Stimulated activated effector memory CD8-positive, alpha-beta T cell treated with anti-CD3 and anti-CD28 coated beads, Interleukin-12 subunit alpha, Interleukin-12 subunit beta, amount 100 ng/mL, for 72 hours (primary cell): Measurements from ENCODE around the gene LYPD6B.

Experiments
- ATAC-seq: fragments of 150-1000 bp; cut with Tn5 transposase; 2 replicates; pipeline ENCODE4 v1.10.0; 2021
- DNase-seq, 2 donors: peaks; one replicate each; pipeline ENCODE4 v3.0.0; 2021 to 2022; ENCODE audit warnings: low spot score in 2 of 2
- H3K27ac Mint-ChIP-seq: one replicate; pipeline ENCODE4 v1.8.0; 2022; ENCODE audit warnings: mild to moderate bottlenecking, mixed read lengths
- H3K36me3 Mint-ChIP-seq: one replicate; pipeline ENCODE4 v1.8.0; 2022; ENCODE audit warnings: mild to moderate bottlenecking, mixed read lengths
- H3K4me1 Mint-ChIP-seq: one replicate; pipeline ENCODE4 v1.8.0; 2022; ENCODE audit warnings: mixed read lengths
- H3K4me3 Mint-ChIP-seq: one replicate; pipeline ENCODE4 v1.8.0; 2022; ENCODE audit warnings: mild to moderate bottlenecking, mixed read lengths
- H3K9me3 Mint-ChIP-seq: one replicate; pipeline ENCODE4 v1.8.0; 2022; ENCODE audit warnings: mixed read lengths

LYPD6B gene

DNA sequence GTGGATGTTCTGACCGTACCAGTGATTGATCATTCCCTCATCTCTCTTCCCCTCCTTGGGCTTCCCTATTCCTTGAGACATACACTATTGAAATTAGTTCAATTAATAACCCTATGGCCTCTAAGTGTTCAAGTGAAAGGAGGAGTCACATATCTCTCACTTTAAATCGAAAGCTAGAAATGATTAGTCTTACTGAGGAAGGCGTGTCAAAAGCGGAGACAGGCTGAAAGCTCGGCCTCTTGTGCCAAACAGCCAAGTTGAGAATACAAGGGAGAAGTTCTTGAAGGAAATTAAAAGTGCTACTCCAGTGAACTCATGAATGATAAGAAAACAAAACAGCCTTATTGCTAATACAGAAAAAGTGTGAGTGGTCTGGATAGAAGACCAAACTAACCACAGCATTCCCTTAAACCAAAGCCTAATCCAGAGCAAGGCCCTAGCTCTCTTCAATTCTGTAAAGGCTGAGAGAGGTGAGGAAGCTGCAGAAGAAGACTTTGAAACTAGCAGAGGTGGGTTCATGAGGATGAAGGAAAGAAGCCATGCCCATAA, 147.5 kb downstream of the LYPD6B start:
- H3K36me3 Mint-ChIP-seq: no peaks in the 10 kb centered on the region
- DNase-seq (no peak), ATAC-seq (no peak)
- H3K27ac Mint-ChIP-seq: no peak overlapping the region
- no peaks in the 10 kb centered on the region for H3K9me3 Mint-ChIP-seq
- no peak overlapping the region for H3K4me3 Mint-ChIP-seq
- H3K4me1 Mint-ChIP-seq: no peaks in the 10 kb centered on the region

DNA sequence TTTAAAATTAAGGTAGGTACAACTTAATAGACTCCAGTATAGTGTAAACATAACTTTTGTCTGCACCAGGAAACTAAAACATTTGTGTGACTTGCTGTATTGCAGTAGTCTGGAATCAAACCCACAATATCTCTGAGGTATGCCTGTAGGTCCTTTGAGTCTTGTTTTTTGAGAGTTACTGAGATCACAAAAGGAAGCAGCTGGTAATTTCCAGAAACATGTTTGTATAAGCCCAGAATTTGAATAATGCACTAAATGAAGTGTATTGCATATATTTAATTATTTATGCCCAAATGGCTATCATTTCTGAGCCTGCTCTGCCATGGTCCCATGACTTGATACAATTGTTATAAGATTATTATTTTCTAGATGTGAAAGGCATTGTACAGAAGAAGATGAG, 148.6 kb downstream of the LYPD6B start:
- no peak for ATAC-seq
- H3K36me3 Mint-ChIP-seq: no peaks in the 10 kb centered on the region

DNA sequence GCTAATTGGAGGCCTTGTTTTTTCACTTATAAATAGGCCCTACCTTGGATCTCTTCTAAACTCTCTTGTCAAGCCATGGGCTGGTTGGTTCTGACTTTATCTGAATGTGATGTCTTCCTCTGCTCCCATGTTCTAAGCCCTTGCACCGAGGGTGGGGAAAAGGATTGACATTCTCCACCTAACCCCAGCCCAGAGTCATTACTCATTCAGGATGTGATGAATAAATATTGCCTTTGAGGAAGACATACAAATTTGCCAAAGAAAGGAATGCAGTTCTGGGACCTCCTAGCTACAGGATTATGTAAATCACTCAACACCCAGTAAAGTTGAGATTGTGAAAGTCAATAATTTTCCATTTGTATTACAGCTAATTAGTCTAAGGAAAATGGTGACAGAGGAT, 149.8 kb downstream of the LYPD6B start:
- Mint-ChIP-seq H3K4me3 (no peak overlapping the region), H3K36me3 (no peaks in the 10 kb centered on the region), H3K9me3 (no peaks in the 10 kb centered on the region), H3K4me1 (no peaks in the 10 kb centered on the region), H3K27ac (no peak overlapping the region)
- DNase-seq (no peak), ATAC-seq (no peak)

More for the DNA sequence above, 148.6 kb downstream of the LYPD6B start:
- no peaks in the 10 kb centered on the region for H3K9me3 Mint-ChIP-seq
- H3K4me1 Mint-ChIP-seq: no peaks in the 10 kb centered on the region
- no peak overlapping the region for H3K27ac Mint-ChIP-seq
- DNase-seq: no peak
- no peak overlapping the region for H3K4me3 Mint-ChIP-seq

DNA sequence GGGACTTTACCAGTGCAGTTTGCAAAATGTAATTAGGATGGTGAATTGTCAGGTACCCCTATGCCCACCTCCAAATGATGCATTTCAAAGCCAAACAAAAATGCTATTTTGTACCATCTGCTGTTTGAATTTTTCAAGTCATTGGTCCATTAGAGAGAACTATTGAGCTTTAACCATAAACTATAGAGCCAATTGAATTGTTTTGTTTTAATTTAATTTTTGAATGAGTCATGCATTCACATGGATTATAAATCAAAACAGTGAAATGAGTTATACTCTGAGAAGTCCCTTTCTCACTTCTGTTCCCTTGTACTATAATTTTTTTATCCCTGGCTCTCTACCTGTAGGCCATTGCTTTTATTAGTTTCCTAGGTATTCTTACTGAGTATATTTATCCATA, 151.3 kb downstream of the LYPD6B start:
- DNase-seq (no peak), ATAC-seq (no peak)
- no peaks in the 10 kb centered on the region for H3K36me3 Mint-ChIP-seq
- no peak overlapping the region for H3K27ac Mint-ChIP-seq
- H3K4me1 Mint-ChIP-seq: no peaks in the 10 kb centered on the region
- H3K4me3 Mint-ChIP-seq: no peak overlapping the region
- no peaks in the 10 kb centered on the region for H3K9me3 Mint-ChIP-seq

DNA sequence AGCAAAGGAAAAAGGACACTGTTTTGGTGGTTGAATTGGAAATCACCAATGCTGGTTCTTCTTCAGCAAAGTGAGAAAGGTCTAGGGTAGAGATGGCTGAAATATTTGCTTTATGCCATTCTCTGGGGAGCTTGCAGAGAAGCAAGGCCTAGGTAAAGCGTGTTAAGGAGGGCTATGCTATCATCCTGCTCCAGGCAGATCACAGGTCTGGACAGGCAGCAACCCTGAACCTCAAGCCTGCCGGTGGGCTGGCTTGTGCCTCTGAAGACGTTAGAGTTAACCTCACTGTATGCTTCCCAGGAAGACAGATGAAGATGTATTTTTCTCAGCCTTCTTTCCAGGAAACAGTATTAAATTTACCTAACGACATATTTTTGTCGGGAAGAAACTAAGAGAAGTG, 153.4 kb downstream of the LYPD6B start:
- no peak for ATAC-seq
- Mint-ChIP-seq H3K9me3 (no peaks in the 10 kb centered on the region), H3K4me3 (no peak overlapping the region), H3K4me1 (no peaks in the 10 kb centered on the region), H3K36me3 (no peaks in the 10 kb centered on the region), H3K27ac (no peak overlapping the region)
- DNase-seq: no peak

DNA sequence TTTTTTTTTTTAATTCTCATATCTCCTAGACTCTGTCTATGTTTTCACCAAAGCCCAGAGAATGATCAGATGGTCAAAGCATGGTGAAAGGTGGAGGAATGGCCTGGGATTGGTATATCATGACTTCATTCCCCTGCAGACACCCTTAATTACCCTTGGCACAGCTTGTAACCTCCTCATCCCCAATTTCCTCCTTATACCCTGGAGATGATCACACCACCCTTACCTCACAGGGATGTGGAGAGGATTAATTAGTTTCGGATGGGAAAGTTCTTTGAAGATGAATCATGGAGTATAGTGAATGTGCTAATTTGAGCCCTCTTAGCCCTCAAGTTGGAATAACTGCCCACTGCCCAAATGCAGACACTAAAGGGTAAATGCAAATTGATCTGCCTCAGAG, 153.9 kb downstream of the LYPD6B start:
- Mint-ChIP-seq H3K27ac (no peak overlapping the region), H3K4me3 (no peak overlapping the region), H3K4me1 (no peaks in the 10 kb centered on the region), H3K9me3 (no peaks in the 10 kb centered on the region), H3K36me3 (no peaks in the 10 kb centered on the region)
- no peak for ATAC-seq
- DNase-seq: no peak

DNA sequence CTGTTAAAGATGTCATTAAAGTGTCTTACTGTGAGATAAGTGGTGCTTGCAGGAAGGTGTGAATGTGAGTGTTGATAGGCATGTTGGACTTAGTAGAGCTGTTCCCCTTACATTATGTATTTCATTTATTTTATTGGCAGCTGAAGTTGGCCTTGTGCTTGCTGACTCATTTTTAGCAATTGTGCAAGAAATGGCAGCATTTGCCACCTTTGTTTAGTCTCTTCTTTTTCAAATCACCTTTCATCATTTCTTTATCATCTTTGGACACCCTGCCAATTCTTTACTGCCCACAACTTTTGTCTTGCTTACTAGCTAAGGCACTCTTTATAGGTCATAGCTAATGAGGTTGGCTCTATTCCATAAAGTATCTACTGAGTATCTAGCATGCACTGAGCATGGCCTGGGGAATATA, 161.6 kb downstream of the LYPD6B start:
- H3K27ac Mint-ChIP-seq: no peak overlapping the region
- H3K9me3 Mint-ChIP-seq: no peaks in the 10 kb centered on the region
- H3K36me3 Mint-ChIP-seq: no peaks in the 10 kb centered on the region
- no peak for DNase-seq
- H3K4me3 Mint-ChIP-seq: no peak overlapping the region
- no peaks in the 10 kb centered on the region for H3K4me1 Mint-ChIP-seq
- no peak for ATAC-seq

DNA sequence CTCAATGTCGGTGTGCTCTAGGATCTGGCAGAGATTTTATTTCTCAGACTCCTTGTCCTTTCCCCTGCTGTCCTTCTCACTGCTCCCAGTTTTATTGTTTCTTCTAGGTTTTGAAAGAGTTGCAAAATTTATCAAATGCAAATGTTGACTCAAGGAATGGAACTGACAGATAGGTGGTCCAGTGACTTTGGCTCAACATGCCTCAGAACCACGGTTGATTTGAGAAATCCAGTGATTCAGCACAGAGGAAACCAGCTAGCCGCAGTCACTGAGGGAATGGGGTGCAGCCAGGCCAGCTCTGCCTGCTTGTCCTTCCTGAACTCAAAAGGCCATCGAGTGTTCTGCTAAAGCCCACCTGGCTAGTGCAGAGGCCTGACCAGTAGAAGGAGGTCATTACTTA, 166.2 kb downstream of the LYPD6B start:
- no peak overlapping the region for H3K4me3 Mint-ChIP-seq
- H3K9me3 Mint-ChIP-seq: no peaks in the 10 kb centered on the region
- DNase-seq (no peak), ATAC-seq (no peak)
- no peaks in the 10 kb centered on the region for H3K4me1 Mint-ChIP-seq
- no peaks in the 10 kb centered on the region for H3K36me3 Mint-ChIP-seq
- H3K27ac Mint-ChIP-seq: no peak overlapping the region

DNA sequence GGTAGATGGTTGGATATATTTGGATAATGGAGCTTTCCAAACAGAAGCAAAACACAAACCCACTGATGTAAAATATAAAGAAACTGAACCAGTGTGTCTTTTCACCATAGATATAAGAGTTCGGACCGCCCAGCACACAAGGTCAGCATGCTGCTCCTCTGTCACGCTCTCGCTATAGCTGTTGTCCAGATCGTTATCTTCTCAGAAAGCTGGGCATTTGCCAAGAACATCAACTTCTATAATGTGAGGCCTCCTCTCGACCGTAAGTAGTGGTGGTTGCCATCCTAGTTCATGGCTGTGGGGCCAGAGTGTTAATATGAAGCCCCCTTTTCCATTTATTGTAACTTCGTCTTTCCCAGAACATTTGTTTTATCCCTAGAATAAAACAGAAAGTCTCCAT, 166.6 kb downstream of the LYPD6B start:
- Mint-ChIP-seq H3K9me3 (no peaks in the 10 kb centered on the region), H3K4me3 (no peak overlapping the region), H3K4me1 (no peaks in the 10 kb centered on the region), H3K27ac (no peak overlapping the region), H3K36me3 (no peaks in the 10 kb centered on the region)
- DNase-seq (no peak), ATAC-seq (no peak)

DNA sequence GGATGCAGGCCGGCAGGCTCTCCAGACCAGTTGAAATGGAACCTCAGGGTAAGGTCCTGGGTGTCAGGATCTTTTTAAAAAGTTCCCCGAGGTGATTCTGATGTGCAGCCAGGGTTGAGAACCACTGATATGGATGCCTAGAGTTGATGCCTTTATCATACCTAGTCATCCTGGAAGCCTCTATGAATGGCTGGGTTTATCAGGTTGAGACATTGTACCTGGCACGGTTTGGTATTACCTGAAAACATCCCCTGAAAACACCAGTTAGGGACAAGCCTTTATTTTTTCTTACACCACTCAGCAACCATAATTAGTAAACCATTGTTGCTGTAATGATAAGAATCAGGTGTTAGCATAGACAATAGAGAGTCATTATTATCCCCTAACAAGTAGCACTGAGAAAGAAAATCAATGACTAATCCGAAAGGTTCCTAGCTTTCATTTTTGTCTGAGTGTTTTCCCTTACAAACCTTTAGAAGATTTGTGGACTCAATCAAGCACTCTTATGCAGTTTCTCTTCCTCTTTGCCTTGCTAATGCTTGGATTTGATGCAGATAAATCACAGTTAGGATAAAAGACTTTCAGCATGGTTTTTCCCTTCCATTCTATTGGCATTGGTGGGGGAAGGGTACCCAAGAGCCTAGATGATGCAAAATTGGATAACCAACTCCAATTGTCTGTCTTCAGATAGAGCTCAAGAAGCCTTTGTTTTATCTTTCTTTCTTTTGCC, 175.4 kb downstream of the LYPD6B start:
- no peak for ATAC-seq
- Mint-ChIP-seq H3K9me3 (no peaks in the 10 kb centered on the region), H3K4me3 (no peak overlapping the region), H3K4me1 (no peaks in the 10 kb centered on the region), H3K36me3 (no peaks in the 10 kb centered on the region), H3K27ac (no peak overlapping the region)
- DNase-seq: no peak

DNA sequence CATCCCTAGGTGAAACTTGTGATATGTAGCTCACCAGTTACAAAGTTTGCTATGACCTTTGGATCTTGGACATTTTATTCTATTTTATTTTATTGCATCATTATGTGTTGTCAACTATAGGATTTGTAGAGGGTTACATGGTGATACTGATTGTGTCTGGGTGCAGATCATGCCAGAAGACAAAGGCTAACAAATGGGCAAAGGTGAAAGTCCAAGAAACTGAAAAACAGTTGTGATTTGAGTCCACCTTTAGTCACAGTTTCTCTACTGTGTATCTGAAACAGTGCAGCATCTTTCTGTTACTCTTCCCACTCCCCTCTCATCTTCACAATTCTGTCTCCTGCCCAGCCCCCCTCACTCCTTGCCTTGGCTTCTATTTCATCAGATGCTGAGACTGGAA, 180.0 kb downstream of the LYPD6B start:
- Mint-ChIP-seq H3K9me3 (no peaks in the 10 kb centered on the region), H3K36me3 (no peaks in the 10 kb centered on the region), H3K4me3 (no peak overlapping the region), H3K27ac (no peak overlapping the region), H3K4me1 (no peaks in the 10 kb centered on the region)
- DNase-seq (no peak), ATAC-seq (no peak)

DNA sequence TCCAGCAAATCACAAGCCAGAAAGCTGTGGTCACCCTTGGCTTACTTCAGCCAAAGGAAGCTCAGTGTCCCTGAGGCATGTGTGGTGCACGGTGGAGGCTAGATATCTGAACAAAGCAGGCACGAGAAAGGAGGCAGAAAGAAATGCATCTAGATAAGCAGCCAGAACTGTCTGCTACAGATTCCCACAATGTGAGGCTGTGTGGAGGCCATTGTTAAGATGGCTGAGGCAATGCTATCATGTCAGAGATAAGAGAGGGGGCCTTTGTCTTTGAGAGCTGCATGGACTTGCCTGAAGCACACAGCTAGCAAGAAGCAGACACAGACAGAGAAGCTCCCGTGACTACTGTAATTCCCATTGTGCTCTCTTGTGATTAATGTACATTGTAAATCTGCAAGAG, 181.4 kb downstream of the LYPD6B start:
- no peaks in the 10 kb centered on the region for H3K4me1 Mint-ChIP-seq
- no peaks in the 10 kb centered on the region for H3K36me3 Mint-ChIP-seq
- no peak overlapping the region for H3K4me3 Mint-ChIP-seq
- ATAC-seq: no peak
- no peaks in the 10 kb centered on the region for H3K9me3 Mint-ChIP-seq
- no peak for DNase-seq
- no peak overlapping the region for H3K27ac Mint-ChIP-seq

DNA sequence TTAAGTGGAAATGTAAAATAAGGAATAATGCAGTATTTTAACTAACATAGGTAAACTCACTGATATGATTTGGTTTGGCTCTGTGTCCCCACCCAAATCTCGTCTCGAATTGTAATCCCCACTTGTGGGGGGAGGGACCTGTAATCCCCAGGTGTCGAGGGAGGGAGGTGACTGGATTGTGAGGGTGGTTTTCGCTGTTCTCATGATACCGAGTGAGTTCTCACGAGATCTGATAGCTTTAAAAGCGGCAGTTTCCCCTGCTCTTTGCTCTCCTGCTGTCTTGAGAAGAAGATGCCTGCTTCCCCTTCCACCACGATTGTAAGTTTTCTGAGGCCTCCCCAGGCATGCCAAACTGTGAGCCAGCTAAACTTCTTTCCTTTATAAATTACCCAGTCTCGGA, 182.5 kb downstream of the LYPD6B start:
- DNase-seq (no peak), ATAC-seq (no peak)
- H3K27ac Mint-ChIP-seq: no peak overlapping the region
- no peak overlapping the region for H3K4me3 Mint-ChIP-seq
- H3K36me3 Mint-ChIP-seq: no peaks in the 10 kb centered on the region
- no peaks in the 10 kb centered on the region for H3K4me1 Mint-ChIP-seq
- H3K9me3 Mint-ChIP-seq: no peaks in the 10 kb centered on the region

DNA sequence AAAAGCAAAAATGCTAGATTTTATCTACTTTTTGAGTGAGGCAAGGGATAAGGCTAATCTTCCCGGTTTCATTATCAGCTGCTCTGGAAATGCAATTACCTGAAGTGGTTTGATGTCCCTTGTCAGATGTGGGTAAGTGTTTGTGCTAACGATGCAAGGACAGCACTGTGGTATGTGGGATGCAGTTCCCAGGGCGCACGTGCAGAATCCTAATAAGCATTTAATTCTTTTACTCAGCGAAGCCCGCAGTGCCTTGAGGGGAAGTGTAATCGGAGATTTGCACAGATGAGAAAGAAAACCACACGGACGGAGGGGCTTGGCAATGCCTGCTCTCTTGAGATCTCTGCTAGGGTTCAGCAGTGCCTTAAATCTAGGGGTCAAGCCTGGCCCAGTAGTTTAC, 183.4 kb downstream of the LYPD6B start:
- Mint-ChIP-seq H3K36me3 (no peaks in the 10 kb centered on the region), H3K9me3 (no peaks in the 10 kb centered on the region), H3K4me3 (no peak overlapping the region), H3K4me1 (no peaks in the 10 kb centered on the region), H3K27ac (no peak overlapping the region)
- ATAC-seq (no peak), DNase-seq (no peak)

DNA sequence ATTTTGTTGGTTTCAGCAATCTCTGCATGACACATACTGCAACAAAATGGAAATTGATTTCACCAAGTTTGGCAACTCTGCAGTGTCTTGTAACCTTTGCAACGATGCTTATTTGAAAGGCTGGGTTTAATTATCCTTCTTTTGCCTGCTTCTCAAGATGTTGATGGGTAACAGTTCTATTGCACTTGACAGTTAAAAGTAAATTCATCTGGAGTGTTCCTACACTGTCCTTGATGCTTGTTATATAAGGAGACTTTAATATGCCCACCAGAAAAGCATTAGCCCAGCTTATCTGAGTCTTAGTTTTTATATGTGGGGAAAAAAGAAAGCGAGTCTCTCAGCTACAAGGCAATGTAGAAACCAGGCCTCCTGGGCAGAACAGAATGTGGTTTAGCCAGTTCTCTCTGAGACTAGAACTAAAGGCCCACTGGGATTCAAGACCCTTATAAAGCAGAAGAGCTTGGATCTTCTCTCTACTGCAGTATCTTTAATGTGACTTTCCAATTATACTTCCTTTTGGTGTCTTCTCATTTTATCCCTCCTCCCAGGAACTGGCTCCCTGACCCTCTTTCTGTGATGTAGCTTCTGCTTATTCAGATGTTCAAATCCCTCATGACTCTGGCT, 185.1 kb downstream of the LYPD6B start:
- Mint-ChIP-seq H3K4me1 (no peaks in the 10 kb centered on the region), H3K27ac (no peak overlapping the region), H3K36me3 (no peaks in the 10 kb centered on the region), H3K4me3 (no peak overlapping the region), H3K9me3 (no peaks in the 10 kb centered on the region)
- DNase-seq (no peak), ATAC-seq (no peak)

DNA sequence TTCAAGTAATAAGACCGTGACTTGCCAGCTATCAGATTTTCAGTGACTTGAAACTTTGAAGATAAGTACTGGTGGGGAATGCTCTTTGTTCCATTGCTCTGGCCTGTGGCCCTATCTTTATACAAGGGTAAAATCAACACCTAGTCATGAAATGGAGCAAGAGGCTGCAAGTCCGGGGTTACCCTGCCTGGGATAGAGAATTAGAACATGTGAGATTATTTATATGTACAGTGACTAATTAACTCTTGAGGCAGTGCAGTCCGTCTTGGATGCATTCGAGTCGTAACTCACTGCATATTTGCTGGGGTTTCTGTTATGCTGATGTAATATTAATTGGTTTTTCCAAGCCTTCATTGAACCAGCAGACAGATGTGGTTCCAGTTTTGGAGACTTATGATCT, 186.0 kb downstream of the LYPD6B start:
- no peak for DNase-seq
- Mint-ChIP-seq H3K9me3 (no peaks in the 10 kb centered on the region), H3K36me3 (no peaks in the 10 kb centered on the region), H3K27ac (no peak overlapping the region), H3K4me1 (no peaks in the 10 kb centered on the region), H3K4me3 (no peak overlapping the region)
- ATAC-seq: no peak
